ENCODE results near the gene TSPAN11. TPM values are rescaled to one million over a fixed set of nuclear protein-coding genes. Genes with fewer than 3 reads are reported as not detected.

Gene TSPAN11
- total and polyA plus RNA-seq, 2 of the 8 experiments (the other 6 are each of a cell fraction or from before 2014, with no cell fraction given): 3.9 to 8.2 TPM

- H3K4me2 ChIP-seq (ENCODE audit: insufficient read depth in 1 of 2, low read depth in 2 of 2, low read length in 2 of 2): no peak overlapping the region
- H4K5ac ChIP-seq (ENCODE audit: insufficient read length, low read depth, low read length): no peak overlapping the region
- H3K4me1 ChIP-seq (replicated peaks in 1 of 4; ENCODE audit: control insufficient read depth in 3 of 4, insufficient read depth in 4 of 4, low read length in 3 of 4): no peaks in the 10 kb centered on the region
- no peak overlapping the region for H2BK120ac ChIP-seq (replicated peaks; ENCODE audit: low read depth, low read length)
- CTCF ChIA-PET (ENCODE audit: partially characterized antibody): interaction anchor here (0.8 kb wide), 1 partner anchor 1459 kb away, joined by 3 read pairs; no protein-coding TSS in a partner anchor
- H3K14ac ChIP-seq (ENCODE audit: insufficient read length): no peak overlapping the region
- H3K27ac ChIP-seq (ENCODE audit: low read depth, low read length): no peak overlapping the region
- no peaks in the 10 kb centered on the region for H3K27me3 ChIP-seq (replicated peaks in 1 of 4; ENCODE audit: control insufficient read depth in 3 of 4, extremely low read depth in 1 of 4, insufficient read depth in 3 of 4, low read length in 3 of 4)
- H2AK5ac ChIP-seq (ENCODE audit: low read depth, low read length): no peak overlapping the region
- no peaks in the 10 kb centered on the region for H3K36me3 ChIP-seq (ENCODE audit: control insufficient read depth in 2 of 4, insufficient read depth in 4 of 4, low read length in 3 of 4)
- no peak overlapping the region for H3K4ac ChIP-seq (replicated peaks; ENCODE audit: insufficient read length, low read depth, low read length)
- no peak overlapping the region for H2BK5ac ChIP-seq (ENCODE audit: low read depth, low read length)
- WGBS, 2 experiments (ENCODE audit: extremely low coverage in 1 of 2, insufficient coverage in 1 of 2, insufficient read length in 1 of 2, insufficient replicate concordance in 2 of 2, low coverage in 1 of 2, low lambda C conversion rate in 2 of 2, missing lambda C conversion rate in 1 of 2): 100% methylated on average over 1 of the region's 1 CpG; no CpG with 5 or more reads in 1 of the 2 experiments
- no peaks in the 10 kb centered on the region for H3K79me1 ChIP-seq (ENCODE audit: low read depth, low read length)
- DNase-seq (ENCODE audit: low read depth in 1 of 2, low spot score in 2 of 2) (no peak), FAIRE-seq (no peak)
- no peak overlapping the region for H2BK12ac ChIP-seq (ENCODE audit: low read depth, low read length)
- H3K79me2 ChIP-seq (ENCODE audit: control insufficient read depth in 1 of 2, insufficient read depth in 2 of 2, low read length in 2 of 2): no peaks in the 10 kb centered on the region
- no peak overlapping the region for H3K9ac ChIP-seq (replicated peaks in 1 of 4; ENCODE audit: extremely low read depth in 1 of 4, low read depth in 3 of 4, low read length in 3 of 4)
- no peak overlapping the region for H2BK15ac ChIP-seq (ENCODE audit: low read length)
- TF ChIP-seq JUN (IDR thresholded peaks at IDR 0.05; ENCODE audit: low read depth, low read length): no peak
- TF ChIP-seq BACH1 (IDR thresholded peaks at IDR 0.05; ENCODE audit: low read length): no peak
- no peak overlapping the region for H2AFZ ChIP-seq (ENCODE audit: low read length)
- H2BK20ac ChIP-seq (ENCODE audit: low read length): no peak overlapping the region
- H4K20me1 ChIP-seq (replicated peaks in 1 of 2; ENCODE audit: control insufficient read depth in 1 of 2, insufficient read depth in 2 of 2, low read length in 2 of 2): no peaks in the 10 kb centered on the region
- no peaks in the 10 kb centered on the region; the same call in 1 of the 2 replicates for H3K23me2 ChIP-seq (ENCODE audit: low read depth, low read length)
- POLR2A ChIA-PET (ENCODE audit: partially characterized antibody): no interaction called here
- no peak overlapping the region for H3K23ac ChIP-seq (ENCODE audit: insufficient read length)
- no peak overlapping the region for H3K18ac ChIP-seq (ENCODE audit: extremely low read depth, low read length)
- no peaks in the 10 kb centered on the region; a peak in 1 of 4 replicates for H3K9me3 ChIP-seq (ENCODE audit: insufficient read depth in 2 of 2, low read depth in 1 of 2, low read length in 1 of 2)
- no peak overlapping the region for H4K91ac ChIP-seq (replicated peaks; ENCODE audit: insufficient read length, low read length)
- no peak overlapping the region for H4K8ac ChIP-seq (ENCODE audit: extremely low read depth, insufficient read depth, low read length)
- H3K56ac ChIP-seq (replicated peaks; ENCODE audit: insufficient read length, low read depth, low read length): no peak overlapping the region
- no peak overlapping the region for H3K4me3 ChIP-seq (ENCODE audit: extremely low read depth in 1 of 4, insufficient read depth in 2 of 4, low read depth in 3 of 4, low read length in 4 of 4)
Observed at GRCh38 chr12:30942486-30942885, 15.9 kb downstream of the TSPAN11 start.

Measured in H1 (cell line).